DMS153 treated with DMSO at 0.1 percent for 48 hours (cell line): ENCODE measurements around the gene POM121C.
"Not testable (repeated sequence)": the region's sequence is repeated elsewhere in the genome, so short reads cannot be mapped to it uniquely, and the experiment has no call there.

ENCODE experiments used
- DNase-seq: peaks from one replicate; lab custom pipeline; 2025; ENCODE audit not compliant: unreplicated experiment; lab: John Stamatoyannopoulos, UW

POM121C gene

GRCh38 chr7:75397865-75398264 is 88.2 kb downstream of the POM121C start:
- not testable (repeated sequence) for DNase-seq

GRCh38 chr7:75395329-75395728 is 90.8 kb downstream of the POM121C start, which contains the start of gene TRIM73:
TSS of gene TRIM73 (plus strand) at chr7:75395629. CDS start at chr7:75398934, 3,305 bp downstream.
- DNase-seq, result not testable (repeated sequence)

GRCh38 chr7:75393194-75393593 is 92.9 kb downstream of the POM121C start:
- DNase-seq, result not testable (repeated sequence)

- DNase-seq, result not testable (repeated sequence)
These were observed 111.4 kb downstream of the POM121C start for GRCh38 chr7:75374519-75375317.

- DNase-seq, result not testable (repeated sequence)
These were observed 112.0 kb downstream of the POM121C start for GRCh38 chr7:75374144-75374518.

GRCh38 chr7:75367313-75367712 is 118.8 kb downstream of the POM121C start:
- not testable (repeated sequence) for DNase-seq
